OCI-M2 (cell line): Measurements from ENCODE around the gene MBTD1.

Experiments
- DNase-seq: peaks from one replicate; lab custom pipeline; 2025; ENCODE audit not compliant: unreplicated experiment; lab: John Stamatoyannopoulos, UW

Gene MBTD1

DNA sequence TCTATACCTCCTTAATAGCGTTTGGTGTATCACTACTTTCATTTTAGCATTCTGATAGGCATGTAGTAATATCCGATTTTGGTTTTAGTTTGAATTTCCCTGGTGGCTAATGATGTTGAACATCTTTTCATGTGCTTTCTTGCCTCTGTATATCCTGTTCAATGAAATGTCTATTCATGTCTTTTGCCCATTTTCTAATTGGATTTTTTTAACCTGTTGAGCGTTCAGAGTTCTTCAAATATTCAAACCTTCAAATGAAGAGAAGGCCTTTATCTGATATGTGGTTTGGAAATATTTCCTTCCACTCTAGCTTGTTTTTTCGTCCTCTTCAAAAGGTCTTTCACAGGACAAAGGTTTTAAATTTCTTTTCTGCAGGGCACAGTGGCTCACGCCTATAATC lies 108.9 kb downstream of the MBTD1 start:
- no peak for DNase-seq

DNA sequence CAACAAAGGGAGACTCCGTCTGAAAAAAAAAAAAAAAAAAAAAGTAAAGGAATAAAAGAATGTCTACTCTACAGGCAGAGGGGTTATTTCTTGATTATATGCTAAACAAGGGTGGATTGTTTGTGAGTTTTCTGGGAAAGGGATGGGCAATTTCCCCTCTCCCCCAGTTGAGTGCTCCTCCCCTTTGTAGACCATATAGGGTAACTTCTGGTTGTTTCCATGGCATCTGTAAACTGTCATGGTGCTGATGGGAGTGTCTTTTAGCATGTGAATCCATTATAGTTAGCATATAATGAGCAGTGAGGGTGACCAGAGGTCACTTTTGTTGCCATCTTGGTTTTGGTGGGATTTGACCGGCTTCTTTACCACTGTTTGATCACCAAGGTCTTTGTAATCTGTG lies 110.7 kb downstream of the MBTD1 start:
- no peak for DNase-seq

DNA sequence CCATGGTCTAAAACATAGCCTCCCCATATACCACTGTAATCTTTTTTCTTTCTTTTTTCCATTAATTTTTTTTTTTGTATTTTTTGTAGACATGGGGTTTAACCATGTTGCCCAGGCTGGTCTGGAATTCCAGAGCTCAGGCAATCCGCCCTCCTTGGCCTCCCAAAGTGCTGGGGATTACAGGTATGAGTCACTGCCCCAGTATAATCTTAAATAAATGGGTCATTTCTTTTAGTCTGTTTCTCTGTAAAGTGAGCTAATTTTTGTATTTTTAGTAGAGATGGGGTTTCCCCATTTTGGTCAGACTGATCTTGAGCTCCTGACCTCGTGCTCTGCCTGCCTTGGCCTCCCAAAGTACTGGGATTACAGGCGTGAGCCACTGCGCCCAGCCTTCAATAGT lies 112.2 kb downstream of the MBTD1 start:
- DNase-seq, result no peak

DNA sequence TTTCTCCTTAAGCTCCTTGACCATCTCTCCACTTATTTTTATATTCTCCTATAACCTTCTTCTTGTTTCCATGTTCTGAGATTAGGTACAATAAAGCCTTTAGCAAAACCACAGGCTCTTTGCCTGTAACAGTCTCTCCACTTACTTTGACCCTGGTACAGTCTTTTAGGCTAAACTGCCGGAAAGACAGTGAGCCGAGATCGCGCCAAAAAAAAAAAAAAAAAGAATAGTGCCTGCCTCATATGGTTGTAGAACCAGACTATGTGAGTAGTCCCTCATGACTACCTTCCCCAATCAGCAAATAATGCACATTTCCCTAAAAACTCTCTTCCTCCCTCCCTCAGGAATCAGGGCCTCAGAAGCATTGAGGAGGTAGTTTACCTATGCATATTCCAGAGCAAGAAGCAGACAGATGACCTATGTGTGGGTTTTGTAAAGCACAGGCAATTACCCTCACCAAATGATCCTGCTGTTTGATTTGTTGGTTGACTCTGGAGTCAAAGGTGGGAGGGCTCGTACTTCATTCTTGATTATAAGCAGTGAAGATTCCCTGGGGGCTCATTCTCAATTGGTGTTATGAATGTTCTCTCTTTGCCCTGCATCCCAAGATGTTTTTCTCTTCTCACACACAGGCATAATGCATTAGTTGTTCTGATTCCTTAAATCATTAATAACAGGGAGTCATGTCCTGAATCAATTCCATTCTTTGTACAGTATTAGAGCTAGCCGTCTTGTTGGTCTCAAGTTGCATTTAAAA lies 115.4 kb downstream of the MBTD1 start:
- no peak for DNase-seq

DNA sequence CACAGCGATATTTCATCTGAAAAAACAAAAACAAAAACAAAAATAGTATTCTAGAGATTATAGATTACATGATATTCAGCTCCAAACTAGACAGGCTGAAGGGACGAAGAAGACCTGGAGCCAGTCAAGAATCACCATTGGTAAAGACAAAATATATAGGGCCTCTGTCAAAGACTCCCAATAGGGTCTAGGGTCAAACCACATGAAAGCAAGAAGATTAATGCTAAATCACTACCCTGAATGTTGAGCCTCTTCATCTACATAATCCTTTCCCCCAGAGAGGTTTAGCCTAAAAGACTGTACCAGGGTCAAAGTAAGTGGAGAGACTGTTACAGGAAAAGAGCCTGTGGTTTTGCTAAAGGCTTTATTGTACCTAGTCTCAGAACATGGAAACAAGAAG lies 117.3 kb downstream of the MBTD1 start:
- no peak for DNase-seq

DNA sequence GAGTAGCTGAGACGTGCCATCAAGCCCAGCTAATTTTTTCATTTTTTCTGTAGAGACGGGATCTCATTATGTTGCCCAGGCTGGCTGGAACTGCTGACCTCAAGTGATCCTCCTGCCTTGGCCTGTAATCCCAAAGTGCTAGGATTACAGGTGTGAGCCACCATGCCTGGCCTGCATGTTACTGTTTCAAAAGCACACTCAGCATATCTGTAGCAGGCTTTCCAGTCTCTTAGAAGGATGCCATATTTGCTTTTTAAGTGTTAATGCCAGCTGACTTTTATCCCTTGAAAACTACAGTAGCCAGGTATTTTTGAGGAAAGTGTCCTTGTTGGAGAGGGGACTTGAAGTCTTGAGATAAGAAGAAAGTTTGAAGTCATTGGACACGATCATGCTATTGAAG lies 123.9 kb downstream of the MBTD1 start:
- DNase-seq, result no peak

DNA sequence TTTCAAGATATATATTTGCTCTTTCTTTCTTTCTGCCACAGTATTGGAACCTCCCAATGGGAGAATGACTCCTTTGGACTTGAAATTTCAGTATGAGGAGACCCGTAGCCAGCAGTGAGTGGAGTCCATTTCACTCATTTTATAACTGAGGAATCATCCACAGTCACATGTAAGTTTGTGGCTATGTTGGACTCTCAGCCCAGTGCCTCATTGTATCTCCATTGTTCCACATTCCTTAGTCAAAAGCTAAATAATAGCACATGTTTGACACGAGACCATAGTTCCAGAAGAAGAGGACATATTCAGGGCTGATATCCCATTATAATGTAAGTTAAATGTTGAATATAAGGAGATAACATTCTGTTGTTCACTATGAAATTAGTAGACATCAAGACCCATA lies 126.5 kb downstream of the MBTD1 start:
- DNase-seq, result no peak

DNA sequence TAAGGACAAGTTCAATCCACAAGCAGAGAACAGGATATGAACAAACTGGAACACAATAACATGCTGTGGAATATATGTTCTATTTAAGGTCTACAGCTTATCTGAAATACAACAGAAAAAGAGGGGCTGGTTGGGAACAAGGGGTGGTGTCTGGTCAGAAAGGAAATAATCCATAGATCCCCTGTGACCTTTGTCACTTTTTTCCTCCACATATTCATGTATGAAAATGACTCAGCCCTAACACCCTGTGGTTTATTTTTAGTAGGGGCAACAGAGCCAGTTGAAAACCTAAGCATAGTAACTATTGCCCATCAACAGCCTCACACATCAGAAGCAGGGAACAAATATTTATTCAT lies 126.9 kb downstream of the MBTD1 start:
- DNase-seq, result no peak

DNA sequence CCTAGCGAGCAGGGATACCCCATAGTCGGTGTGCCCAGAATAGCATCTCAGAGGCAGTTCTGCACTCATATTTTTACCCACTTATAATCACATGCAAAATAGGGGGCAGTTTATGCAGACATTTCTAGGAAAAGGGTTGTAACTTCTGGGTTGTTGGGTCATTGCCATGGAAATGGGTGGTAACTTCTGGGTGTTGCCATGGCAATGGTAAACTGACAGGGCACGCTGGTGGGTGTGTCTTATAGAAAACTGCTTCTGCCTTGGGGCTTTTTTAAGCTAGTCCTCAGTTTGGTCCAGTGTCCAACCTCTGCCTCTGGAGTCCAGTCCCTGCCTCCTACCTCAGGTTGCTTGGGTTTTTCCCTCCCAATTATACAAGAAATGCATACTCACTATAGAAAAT lies 131.8 kb downstream of the MBTD1 start:
- DNase-seq, result no peak
